ENCODE measurements around the gene OR5AS1.

Gene OR5AS1

DNA sequence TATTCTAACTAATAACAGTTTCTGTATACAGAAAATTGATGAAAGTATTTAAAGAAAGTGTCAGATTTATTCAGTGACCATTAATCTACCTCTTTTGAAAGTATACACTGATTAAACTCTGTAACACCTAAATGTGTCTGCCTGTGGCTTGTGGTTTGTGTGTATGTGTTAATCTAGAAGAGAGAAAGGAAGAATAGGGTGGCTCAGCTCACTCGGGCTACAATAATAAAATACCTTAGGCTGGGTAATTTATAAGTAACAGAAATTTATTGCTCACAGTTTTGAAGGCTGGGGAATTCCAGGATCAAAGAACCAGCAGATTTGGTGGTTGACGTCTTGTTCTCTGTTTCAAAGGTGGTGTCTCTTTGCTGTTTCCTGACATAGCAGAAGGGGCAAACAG is 13.6 kb upstream of the OR5AS1 start:
- Histone ChIP-seq H3K36me3 (ENCODE audit: low read length) (no peaks in the 10 kb centered on the region), H3K9me2 (replicated peaks; ENCODE audit: insufficient read depth, low read length) (no peaks in the 10 kb centered on the region), H3K27ac (ENCODE audit: low read depth, low read length) (no peak overlapping the region), H3K4me2 (ENCODE audit: low read depth, low read length, poor library complexity, severe bottlenecking) (no peak overlapping the region), H3K9ac (ENCODE audit: low read length) (no peak overlapping the region), H3K9me3 (ENCODE audit: insufficient read depth, low read length) (no peaks in the 10 kb centered on the region), H3F3A (ENCODE audit: insufficient read depth) (no peaks in the 10 kb centered on the region), H3K79me2 (ENCODE audit: insufficient read depth, low read length) (no peaks in the 10 kb centered on the region), H3K4me3 (ENCODE audit: insufficient read depth, low read length, poor library complexity, severe bottlenecking) (no peak overlapping the region), H2AFZ (ENCODE audit: low read depth, low read length, severe bottlenecking) (no peak overlapping the region), H4K20me1 (ENCODE audit: low read depth, low read length) (no peaks in the 10 kb centered on the region), H3K27me3 (ENCODE audit: low read length) (no peaks in the 10 kb centered on the region)
- TF ChIP-seq, protein P1, sequence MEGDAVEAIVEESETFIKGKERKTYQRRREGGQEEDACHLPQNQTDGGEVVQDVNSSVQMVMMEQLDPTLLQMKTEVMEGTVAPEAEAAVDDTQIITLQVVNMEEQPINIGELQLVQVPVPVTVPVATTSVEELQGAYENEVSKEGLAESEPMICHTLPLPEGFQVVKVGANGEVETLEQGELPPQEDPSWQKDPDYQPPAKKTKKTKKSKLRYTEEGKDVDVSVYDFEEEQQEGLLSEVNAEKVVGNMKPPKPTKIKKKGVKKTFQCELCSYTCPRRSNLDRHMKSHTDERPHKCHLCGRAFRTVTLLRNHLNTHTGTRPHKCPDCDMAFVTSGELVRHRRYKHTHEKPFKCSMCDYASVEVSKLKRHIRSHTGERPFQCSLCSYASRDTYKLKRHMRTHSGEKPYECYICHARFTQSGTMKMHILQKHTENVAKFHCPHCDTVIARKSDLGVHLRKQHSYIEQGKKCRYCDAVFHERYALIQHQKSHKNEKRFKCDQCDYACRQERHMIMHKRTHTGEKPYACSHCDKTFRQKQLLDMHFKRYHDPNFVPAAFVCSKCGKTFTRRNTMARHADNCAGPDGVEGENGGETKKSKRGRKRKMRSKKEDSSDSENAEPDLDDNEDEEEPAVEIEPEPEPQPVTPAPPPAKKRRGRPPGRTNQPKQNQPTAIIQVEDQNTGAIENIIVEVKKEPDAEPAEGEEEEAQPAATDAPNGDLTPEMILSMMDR (IDR thresholded peaks at IDR 0.05; ENCODE audit: insufficient read depth, low read length, poor library complexity, severe bottlenecking): no peak
- no peak for TF ChIP-seq EZH2phosphoT487 (conservative IDR thresholded peaks at IDR 0.05; ENCODE audit: low read length)

DNA sequence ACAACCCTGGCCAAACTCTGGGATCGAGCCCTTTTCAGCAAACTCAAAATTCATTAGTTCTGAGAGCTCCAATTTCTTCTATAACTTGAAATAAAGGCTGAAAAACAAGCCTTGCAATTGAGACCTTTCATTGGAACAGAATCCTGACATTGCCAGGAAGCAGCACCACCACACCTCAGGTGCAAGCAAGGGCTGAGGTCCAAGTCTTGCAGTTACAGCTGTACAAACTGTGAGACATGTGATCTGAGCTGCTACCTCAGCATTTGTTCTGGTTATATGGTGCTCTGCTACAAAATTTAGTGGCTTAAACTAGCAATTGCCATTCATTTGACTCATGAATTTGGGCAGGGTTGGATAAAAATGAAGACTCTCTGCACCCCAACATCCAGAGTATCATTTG is 18.1 kb downstream of the OR5AS1 start:
- no peaks in the 10 kb centered on the region for H3K79me2 ChIP-seq (ENCODE audit: insufficient read depth, low read length)
- H4K20me1 ChIP-seq (ENCODE audit: low read depth, low read length): no peaks in the 10 kb centered on the region
- no peak for TF ChIP-seq EZH2phosphoT487 (conservative IDR thresholded peaks at IDR 0.05; ENCODE audit: low read length)
- TF ChIP-seq, protein P1 (IDR thresholded peaks at IDR 0.05; ENCODE audit: insufficient read depth, low read length, poor library complexity, severe bottlenecking): no peak
- H3K4me3 ChIP-seq (ENCODE audit: insufficient read depth, low read length, poor library complexity, severe bottlenecking): no peak overlapping the region
- no peak overlapping the region for H3K27ac ChIP-seq (ENCODE audit: low read depth, low read length)
- H3K9me2 ChIP-seq (replicated peaks; ENCODE audit: insufficient read depth, low read length): no peaks in the 10 kb centered on the region
- no peak overlapping the region for H3K9ac ChIP-seq (ENCODE audit: low read length)
- no peak overlapping the region for H3K4me2 ChIP-seq (ENCODE audit: low read depth, low read length, poor library complexity, severe bottlenecking)
- H3K27me3 ChIP-seq (ENCODE audit: low read length): no peaks in the 10 kb centered on the region; the same call in 1 of the 2 replicates
- H2AFZ ChIP-seq (ENCODE audit: low read depth, low read length, severe bottlenecking): no peak overlapping the region
- no peaks in the 10 kb centered on the region for H3F3A ChIP-seq (ENCODE audit: insufficient read depth)
- H3K36me3 ChIP-seq (ENCODE audit: low read length): no peaks in the 10 kb centered on the region
- H3K9me3 ChIP-seq (ENCODE audit: insufficient read depth, low read length): no peaks in the 10 kb centered on the region

DNA sequence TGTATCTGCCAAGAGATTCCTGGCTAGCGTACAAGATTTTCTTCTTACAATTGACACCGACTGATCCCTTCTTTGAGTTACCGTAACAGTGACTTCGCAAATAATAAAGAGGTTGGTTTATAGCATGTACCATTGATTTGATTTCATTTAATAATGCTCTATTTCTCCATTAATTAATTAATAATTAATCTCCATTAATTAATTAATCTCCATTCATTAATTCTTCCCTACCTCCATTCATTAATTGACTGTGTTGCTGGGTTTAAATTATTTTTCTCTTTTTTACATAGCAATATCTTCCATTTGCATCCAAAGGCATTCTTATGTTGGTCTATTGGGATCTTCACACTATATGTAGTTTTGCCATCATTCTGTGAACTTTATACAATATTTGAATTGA is 21.0 kb downstream of the OR5AS1 start:
- no peaks in the 10 kb centered on the region for H3K36me3 ChIP-seq (ENCODE audit: low read length)
- H3K79me2 ChIP-seq (ENCODE audit: insufficient read depth, low read length): no peaks in the 10 kb centered on the region
- H3K4me2 ChIP-seq (ENCODE audit: low read depth, low read length, poor library complexity, severe bottlenecking): no peak overlapping the region
- no peak overlapping the region for H3K4me3 ChIP-seq (ENCODE audit: insufficient read depth, low read length, poor library complexity, severe bottlenecking)
- H3K9me3 ChIP-seq (ENCODE audit: insufficient read depth, low read length): no peaks in the 10 kb centered on the region
- H3K9ac ChIP-seq (ENCODE audit: low read length): no peak overlapping the region
- TF ChIP-seq EZH2phosphoT487 (conservative IDR thresholded peaks at IDR 0.05; ENCODE audit: low read length): no peak
- TF ChIP-seq, protein P1 (IDR thresholded peaks at IDR 0.05; ENCODE audit: insufficient read depth, low read length, poor library complexity, severe bottlenecking): no peak
- H3F3A ChIP-seq (ENCODE audit: insufficient read depth): no peaks in the 10 kb centered on the region
- no peak overlapping the region for H3K27ac ChIP-seq (ENCODE audit: low read depth, low read length)
- no peak overlapping the region for H2AFZ ChIP-seq (ENCODE audit: low read depth, low read length, severe bottlenecking)
- no peaks in the 10 kb centered on the region for H4K20me1 ChIP-seq (ENCODE audit: low read depth, low read length)
- H3K9me2 ChIP-seq (replicated peaks; ENCODE audit: insufficient read depth, low read length): no peaks in the 10 kb centered on the region
- no peaks in the 10 kb centered on the region; the same call in 1 of the 2 replicates for H3K27me3 ChIP-seq (ENCODE audit: low read length)
